ENCODE data around the gene KDM4B. TPM values are rescaled to one million over a fixed set of nuclear protein-coding genes. Genes with fewer than 3 reads are reported as not detected.

Gene KDM4B
- total RNA-seq, 4 donors from 2014 or later = 26.0 to 51.2 (median 34.2) TPM

DNA sequence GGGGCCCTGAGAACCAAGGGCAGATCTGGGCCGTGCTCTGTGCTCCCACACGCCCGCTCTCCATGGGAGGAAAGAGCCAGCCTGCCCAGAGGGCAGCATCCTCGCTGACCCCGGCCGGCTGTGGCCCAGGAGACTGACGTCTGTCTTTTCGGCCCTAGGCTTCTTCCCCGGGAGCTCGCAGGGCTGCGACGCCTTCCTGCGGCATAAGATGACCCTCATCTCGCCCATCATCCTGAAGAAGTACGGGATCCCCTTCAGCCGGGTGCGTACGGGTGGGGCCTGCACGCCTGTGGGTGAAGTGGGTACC, 108.2 kb downstream of the KDM4B start:
- no peaks in the 10 kb centered on the region for H3K27me3 ChIP-seq
- intact Hi-C loops (cut with DNase I) = no loop called here

DNA sequence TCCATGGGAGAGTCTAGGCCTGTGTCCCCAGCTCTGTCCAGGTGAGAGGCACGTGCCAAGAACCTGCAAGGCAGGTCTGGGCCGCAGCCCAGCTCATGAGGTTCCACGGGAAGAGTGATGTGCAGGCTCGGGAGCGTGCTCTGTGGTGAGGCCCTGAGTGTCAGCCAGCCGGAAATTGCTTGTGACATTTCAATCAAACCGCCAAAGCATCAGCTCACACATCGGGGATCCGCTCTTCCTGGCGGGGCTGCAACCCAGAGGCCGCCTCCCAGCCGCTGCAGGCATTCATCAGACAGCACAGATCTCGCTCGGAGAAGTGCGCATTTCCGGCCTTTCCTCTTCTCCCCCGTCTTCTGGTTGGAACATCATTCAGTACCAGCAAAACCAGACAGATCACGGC, 109.3 kb downstream of the KDM4B start:
- Histone ChIP-seq H3K27me3 (no peaks in the 10 kb centered on the region), H3K36me3 (peaks cover 42 to 91% (median 84%) of the 10 kb centered on the region in 4 donors), H3K4me3 (no peak overlapping the region), H3K4me1 (peaks cover 0 to 10% (median 6%) of the 10 kb centered on the region in 4 donors), H3K9me3 (no peaks in the 10 kb centered on the region), H3K27ac (replicated peaks in 1 of 4) (no peak overlapping the region)
- intact Hi-C loops (cut with DNase I) = no loop called here
- no peak for DNase-seq (ENCODE audit: extremely low spot score)
- TF ChIP-seq POLR2A (IDR thresholded peaks at IDR 0.05; ENCODE audit: low read depth) (no peak), EP300 (IDR thresholded peaks at IDR 0.05) (no peak), POLR2AphosphoS5 (IDR thresholded peaks at IDR 0.05) (no peak)
- TF ChIP-seq, protein P1, sequence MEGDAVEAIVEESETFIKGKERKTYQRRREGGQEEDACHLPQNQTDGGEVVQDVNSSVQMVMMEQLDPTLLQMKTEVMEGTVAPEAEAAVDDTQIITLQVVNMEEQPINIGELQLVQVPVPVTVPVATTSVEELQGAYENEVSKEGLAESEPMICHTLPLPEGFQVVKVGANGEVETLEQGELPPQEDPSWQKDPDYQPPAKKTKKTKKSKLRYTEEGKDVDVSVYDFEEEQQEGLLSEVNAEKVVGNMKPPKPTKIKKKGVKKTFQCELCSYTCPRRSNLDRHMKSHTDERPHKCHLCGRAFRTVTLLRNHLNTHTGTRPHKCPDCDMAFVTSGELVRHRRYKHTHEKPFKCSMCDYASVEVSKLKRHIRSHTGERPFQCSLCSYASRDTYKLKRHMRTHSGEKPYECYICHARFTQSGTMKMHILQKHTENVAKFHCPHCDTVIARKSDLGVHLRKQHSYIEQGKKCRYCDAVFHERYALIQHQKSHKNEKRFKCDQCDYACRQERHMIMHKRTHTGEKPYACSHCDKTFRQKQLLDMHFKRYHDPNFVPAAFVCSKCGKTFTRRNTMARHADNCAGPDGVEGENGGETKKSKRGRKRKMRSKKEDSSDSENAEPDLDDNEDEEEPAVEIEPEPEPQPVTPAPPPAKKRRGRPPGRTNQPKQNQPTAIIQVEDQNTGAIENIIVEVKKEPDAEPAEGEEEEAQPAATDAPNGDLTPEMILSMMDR (IDR thresholded peaks at IDR 0.05) = no peak
- 92% methylated on average over 15 of the region's 18 CpGs for WGBS

More for the DNA sequence above, 108.2 kb downstream of the KDM4B start:
- WGBS = 90% methylated on average over 15 of the region's 19 CpGs
- no peak for DNase-seq (ENCODE audit: extremely low spot score)
- TF ChIP-seq POLR2AphosphoS5 (IDR thresholded peaks at IDR 0.05) = no peak
- TF ChIP-seq, protein P1 (IDR thresholded peaks at IDR 0.05) = no peak
- Histone ChIP-seq H3K9me3 (no peaks in the 10 kb centered on the region), H3K4me3 (no peak overlapping the region), H3K36me3 (peaks cover 36 to 91% (median 79%) of the 10 kb centered on the region in 4 donors), H3K4me1 (peaks cover 0 to 8% (median 3%) of the 10 kb centered on the region in 4 donors), H3K27ac (replicated peaks in 1 of 4) (no peak overlapping the region)

DNA sequence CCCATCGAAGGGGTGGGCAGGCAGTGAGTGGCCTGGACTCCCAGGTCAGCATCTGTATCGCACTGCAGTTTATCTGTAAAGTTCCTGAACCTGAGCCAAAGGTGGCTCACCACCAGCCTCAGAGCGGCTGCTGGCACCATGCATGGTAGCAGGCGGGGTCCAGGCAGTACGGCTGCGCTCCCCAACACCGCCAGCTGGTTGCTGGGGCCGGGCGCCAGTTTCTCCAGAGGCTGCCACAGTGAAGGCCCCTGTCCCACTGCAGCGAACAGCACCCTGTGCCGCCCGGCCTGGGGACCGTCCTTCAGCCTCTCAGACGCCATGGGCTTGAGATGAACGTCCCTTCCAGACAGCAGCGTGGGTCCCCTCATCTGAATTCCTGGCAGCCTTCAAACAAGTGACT, 109.8 kb downstream of the KDM4B start:
- no peak overlapping the region for H3K4me3 ChIP-seq
- WGBS = 83% methylated on average over 2 of the region's 16 CpGs
- H3K27ac ChIP-seq (replicated peaks in 1 of 4) = no peak overlapping the region
- peaks cover 0 to 15% (median 8%) of the 10 kb centered on the region in 4 donors for H3K4me1 ChIP-seq
- intact Hi-C loops (cut with DNase I) = no loop called here
- H3K36me3 ChIP-seq = peaks cover 45 to 91% (median 84%) of the 10 kb centered on the region in 4 donors
- no peak for TF ChIP-seq POLR2AphosphoS5 (IDR thresholded peaks at IDR 0.05)
- TF ChIP-seq EP300 (IDR thresholded peaks at IDR 0.05) = no peak
- TF ChIP-seq, protein P1 (IDR thresholded peaks at IDR 0.05) = no peak
- no peak for TF ChIP-seq POLR2A (IDR thresholded peaks at IDR 0.05; ENCODE audit: low read depth)
- H3K27me3 ChIP-seq = no peaks in the 10 kb centered on the region
- no peak for DNase-seq (ENCODE audit: extremely low spot score)
- no peaks in the 10 kb centered on the region for H3K9me3 ChIP-seq

DNA sequence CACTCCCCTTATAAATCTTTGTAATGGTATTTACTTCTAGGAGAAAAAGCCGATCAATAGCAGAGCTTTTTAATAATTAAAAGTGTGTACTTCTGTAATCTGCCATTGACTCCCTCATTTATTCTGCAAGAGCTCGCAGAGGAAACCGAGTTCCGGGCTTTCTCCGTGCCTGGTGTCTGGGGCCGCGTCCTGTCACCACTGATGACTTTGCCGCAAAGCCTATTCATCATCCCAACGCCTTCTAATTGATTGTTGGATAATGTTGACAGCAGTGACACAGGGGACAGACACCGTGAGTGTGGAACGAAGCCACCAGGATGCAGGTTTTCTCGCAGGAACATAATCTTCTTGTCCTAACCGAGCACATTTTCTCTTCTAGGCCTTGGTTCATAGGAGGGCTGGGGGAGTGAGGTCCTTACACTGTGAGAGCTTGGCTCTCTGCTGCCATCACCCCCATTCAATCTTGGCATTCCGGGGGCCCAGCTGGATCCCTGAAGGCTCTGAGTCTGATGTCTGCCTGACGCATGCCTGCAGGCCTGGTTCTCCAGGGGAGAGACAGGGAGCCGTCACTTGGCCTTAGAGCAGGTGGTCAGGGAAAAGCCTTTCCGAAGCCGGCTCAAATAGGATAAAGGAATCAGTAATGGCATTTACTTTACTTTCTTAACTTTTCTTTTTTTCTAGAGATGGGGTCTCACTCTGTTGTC, 110.3 kb downstream of the KDM4B start:
- TF ChIP-seq EP300 (IDR thresholded peaks at IDR 0.05) = no peak
- no peak for TF ChIP-seq POLR2AphosphoS5 (IDR thresholded peaks at IDR 0.05)
- TF ChIP-seq, protein P1 (IDR thresholded peaks at IDR 0.05) = no peak
- no peak for TF ChIP-seq POLR2A (IDR thresholded peaks at IDR 0.05; ENCODE audit: low read depth)

More for the DNA sequence above, 110.3 kb downstream of the KDM4B start:
- 88% methylated on average over 18 of the region's 18 CpGs for WGBS
- H3K9me3 ChIP-seq = no peaks in the 10 kb centered on the region
- H3K4me3 ChIP-seq = no peak overlapping the region
- no peaks in the 10 kb centered on the region for H3K27me3 ChIP-seq
- intact Hi-C loops (cut with DNase I) = no loop called here
- no peak overlapping the region for H3K27ac ChIP-seq (replicated peaks in 1 of 4)
- peaks cover 45 to 90% (median 81%) of the 10 kb centered on the region in 4 donors for H3K36me3 ChIP-seq
- DNase-seq (ENCODE audit: extremely low spot score) = no peak
- peaks cover 0 to 15% (median 8%) of the 10 kb centered on the region in 4 donors for H3K4me1 ChIP-seq

Measured in esophagus muscularis mucosa (tissue), 4 donors.